Measurements from ENCODE around the gene ARHGAP31. TPM values are rescaled to one million over a fixed set of nuclear protein-coding genes. Genes with fewer than 3 reads are reported as not detected.

The ARHGAP31 gene
- total RNA-seq, 2 donors from 2014 or later: 22.5 to 64.6 TPM

DNA sequence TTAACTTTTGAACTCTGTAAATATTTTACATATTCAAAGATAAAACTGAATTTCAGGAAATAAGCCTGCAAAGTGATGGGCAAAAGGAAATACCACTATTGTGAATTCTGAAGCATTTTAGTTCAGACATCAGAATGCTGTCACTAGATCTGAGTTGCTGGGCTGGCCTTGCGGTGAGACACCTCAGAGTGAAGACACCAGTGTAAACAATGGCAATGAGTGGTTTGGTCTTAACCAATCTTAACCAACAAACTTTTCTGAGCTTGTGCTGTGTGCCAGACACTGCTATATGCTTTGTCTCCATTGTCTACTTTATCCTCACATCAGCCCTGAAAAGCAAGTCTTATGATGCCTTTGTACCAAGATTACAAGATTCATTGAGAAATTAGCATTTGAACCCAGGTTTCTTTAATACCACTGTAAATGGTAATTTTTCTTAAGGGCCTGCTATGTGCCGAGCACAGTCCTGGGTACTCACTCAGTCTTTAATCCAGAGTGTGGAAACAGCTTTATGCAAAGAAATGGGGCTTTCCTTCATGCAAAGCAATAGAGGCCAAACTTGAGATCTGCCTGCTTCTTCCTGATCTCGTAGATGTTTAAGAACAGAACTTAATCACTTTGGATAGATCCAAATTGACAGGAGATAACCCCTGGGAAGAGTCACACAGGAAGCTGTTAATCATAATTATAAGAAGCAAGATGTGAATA, 114.2 kb downstream of the ARHGAP31 start:
- Mint-ChIP-seq H3K27me3 (no peaks in the 10 kb centered on the region), H3K9me3 (no peaks in the 10 kb centered on the region), H3K4me3 (no peak overlapping the region), H3K4me1 (ENCODE audit: low read depth in 2 of 2) (no peaks in the 10 kb centered on the region), H3K36me3 (peaks cover 29% of the 10 kb centered on the region), H3K27ac (no peak overlapping the region)
- ATAC-seq (no peak), DNase-seq (ENCODE audit: low spot score) (no peak)

DNA sequence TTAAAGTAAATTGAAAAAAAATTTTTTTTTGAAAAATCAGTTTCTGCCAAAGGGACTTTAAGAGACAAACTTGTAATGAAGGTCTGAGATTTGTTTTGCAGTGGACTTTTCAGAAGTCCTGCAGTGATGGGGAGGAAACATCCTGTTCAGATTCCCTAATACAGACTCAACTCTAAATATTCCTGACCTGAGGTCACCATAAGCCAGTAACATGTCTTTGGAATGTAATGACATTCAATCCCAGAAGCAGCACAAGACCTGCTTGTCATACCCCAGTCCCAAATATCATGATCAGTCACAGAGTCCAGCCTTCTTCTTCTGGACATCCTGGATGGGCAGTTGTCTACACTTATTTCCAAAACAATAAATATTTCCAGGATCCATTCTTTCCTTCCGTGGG, 115.7 kb downstream of the ARHGAP31 start:
- ATAC-seq (no peak), DNase-seq (ENCODE audit: low spot score) (no peak)
- H3K4me1 Mint-ChIP-seq (ENCODE audit: low read depth in 2 of 2): no peaks in the 10 kb centered on the region
- no peak overlapping the region for H3K27ac Mint-ChIP-seq
- no peaks in the 10 kb centered on the region for H3K27me3 Mint-ChIP-seq
- peaks cover 26% of the 10 kb centered on the region for H3K36me3 Mint-ChIP-seq
- H3K9me3 Mint-ChIP-seq: no peaks in the 10 kb centered on the region
- H3K4me3 Mint-ChIP-seq: no peak overlapping the region

DNA sequence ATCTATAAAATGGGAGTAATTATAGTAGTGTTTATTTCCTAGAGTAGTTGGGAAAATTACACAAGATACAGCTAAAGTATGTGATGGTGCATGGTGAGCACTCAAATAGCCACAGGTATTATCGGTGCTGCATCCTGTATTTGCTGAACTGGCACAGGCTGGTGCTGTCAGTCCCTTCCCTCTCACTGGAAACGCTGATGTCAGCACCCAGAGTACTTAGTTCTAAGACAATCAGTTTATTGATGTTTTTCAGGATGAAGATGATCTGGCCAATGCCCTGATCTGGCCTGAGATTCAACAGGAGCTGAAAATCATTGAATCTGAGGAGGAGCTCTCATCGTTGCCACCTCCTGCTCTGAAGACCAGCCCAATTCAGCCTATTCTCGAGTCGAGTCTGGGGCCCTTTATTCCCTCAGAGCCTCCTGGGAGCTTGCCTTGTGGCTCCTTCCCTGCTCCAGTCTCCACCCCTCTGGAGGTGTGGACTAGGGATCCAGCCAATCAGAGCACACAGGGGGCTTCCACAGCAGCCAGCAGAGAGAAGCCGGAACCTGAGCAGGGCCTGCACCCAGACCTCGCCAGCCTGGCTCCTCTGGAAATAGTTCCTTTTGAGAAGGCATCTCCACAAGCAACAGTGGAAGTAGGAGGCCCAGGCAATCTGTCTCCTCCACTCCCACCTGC, 119.6 kb downstream of the ARHGAP31 start:
- Mint-ChIP-seq H3K4me1 (ENCODE audit: low read depth in 2 of 2) (no peaks in the 10 kb centered on the region), H3K4me3 (no peak overlapping the region), H3K27me3 (no peaks in the 10 kb centered on the region), H3K36me3 (peaks cover 21% of the 10 kb centered on the region), H3K9me3 (no peaks in the 10 kb centered on the region), H3K27ac (no peak overlapping the region)
- DNase-seq (ENCODE audit: low spot score) (no peak), ATAC-seq (no peak)

DNA sequence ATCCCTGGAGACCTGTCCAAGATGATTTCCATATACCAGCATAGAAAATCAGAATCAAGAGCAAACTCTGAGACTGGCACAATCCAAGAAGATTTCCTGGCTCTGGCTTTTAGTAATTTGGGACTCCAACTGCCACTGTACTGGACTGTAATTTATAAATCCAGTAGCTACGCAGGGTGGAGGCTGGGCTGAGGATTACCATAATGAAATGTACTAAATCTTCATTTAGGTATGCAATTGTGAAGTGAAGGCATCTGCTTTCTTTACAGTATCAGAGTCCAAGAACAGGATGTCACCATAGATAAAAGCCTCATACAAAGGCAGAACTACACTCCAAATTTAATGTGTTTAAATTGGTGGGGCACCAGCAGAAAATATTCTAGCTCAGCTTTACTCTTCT, 122.7 kb downstream of the ARHGAP31 start:
- Mint-ChIP-seq H3K27ac (no peak overlapping the region), H3K9me3 (no peaks in the 10 kb centered on the region), H3K4me3 (no peak overlapping the region), H3K4me1 (ENCODE audit: low read depth in 2 of 2) (peaks cover 4 to 5% of the 10 kb centered on the region in 2 donors), H3K27me3 (no peaks in the 10 kb centered on the region), H3K36me3 (no peaks in the 10 kb centered on the region)
- no peak for ATAC-seq
- DNase-seq (ENCODE audit: low spot score): no peak

GRCh38 chr3:119417771-119418512, 123.8 kb downstream of the ARHGAP31 start:
- ATAC-seq (no peak), DNase-seq (ENCODE audit: low spot score) (no peak)
- Mint-ChIP-seq H3K4me1 (ENCODE audit: low read depth in 2 of 2) (peaks cover 10 to 11% of the 10 kb centered on the region in 2 donors), H3K36me3 (no peaks in the 10 kb centered on the region), H3K27ac (no peak overlapping the region), H3K27me3 (no peaks in the 10 kb centered on the region), H3K4me3 (no peak overlapping the region), H3K9me3 (no peaks in the 10 kb centered on the region)

GRCh38 chr3:119418641-119419040, 124.5 kb downstream of the ARHGAP31 start:
- no peak overlapping the region for H3K4me3 Mint-ChIP-seq
- H3K27me3 Mint-ChIP-seq: no peaks in the 10 kb centered on the region
- H3K4me1 Mint-ChIP-seq (ENCODE audit: low read depth in 2 of 2): peaks cover 10 to 11% of the 10 kb centered on the region in 2 donors
- no peak for DNase-seq (ENCODE audit: low spot score)
- H3K9me3 Mint-ChIP-seq: no peaks in the 10 kb centered on the region
- no peak overlapping the region for H3K27ac Mint-ChIP-seq
- no peak for ATAC-seq
- no peaks in the 10 kb centered on the region for H3K36me3 Mint-ChIP-seq

GRCh38 chr3:119420196-119420595, 126.0 kb downstream of the ARHGAP31 start:
- Mint-ChIP-seq H3K4me3 (no peak overlapping the region), H3K4me1 (ENCODE audit: low read depth in 2 of 2) (peaks cover 10 to 11% of the 10 kb centered on the region in 2 donors), H3K27ac (no peak overlapping the region), H3K36me3 (no peaks in the 10 kb centered on the region), H3K27me3 (no peaks in the 10 kb centered on the region), H3K9me3 (no peaks in the 10 kb centered on the region)
- DNase-seq (ENCODE audit: low spot score) (no peak), ATAC-seq (no peak)

GRCh38 chr3:119427669-119428068, 133.5 kb downstream of the ARHGAP31 start:
- peaks cover 23% of the 10 kb centered on the region for H3K9me3 Mint-ChIP-seq
- peaks cover 61% of the 10 kb centered on the region for H3K36me3 Mint-ChIP-seq
- no peak overlapping the region for H3K27ac Mint-ChIP-seq
- no peak for ATAC-seq
- peaks cover 0 to 3% of the 10 kb centered on the region in 2 donors for H3K4me1 Mint-ChIP-seq (ENCODE audit: low read depth in 2 of 2)
- H3K4me3 Mint-ChIP-seq: no peak overlapping the region
- no peaks in the 10 kb centered on the region for H3K27me3 Mint-ChIP-seq
- DNase-seq (ENCODE audit: low spot score): no peak

DNA sequence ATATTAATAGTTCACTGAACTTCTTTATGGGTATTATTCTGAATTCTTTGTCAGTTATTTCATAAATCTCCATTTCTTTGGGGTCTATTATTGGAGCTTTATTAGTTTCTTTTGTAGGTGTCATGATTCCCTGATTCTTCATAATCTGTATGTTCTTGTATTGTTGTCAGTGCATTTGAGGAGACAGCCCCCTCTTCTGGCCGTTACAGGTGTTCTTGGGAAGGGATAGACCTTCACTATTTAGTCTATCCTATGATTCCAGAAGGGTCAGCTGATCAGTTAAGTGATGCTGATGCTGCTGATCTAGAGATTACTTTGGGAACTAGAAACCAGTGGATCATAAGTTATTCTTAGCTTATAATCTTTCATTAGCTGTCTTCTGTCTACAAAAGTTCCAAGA, 134.4 kb downstream of the ARHGAP31 start:
- Mint-ChIP-seq H3K36me3 (peaks cover 68% of the 10 kb centered on the region), H3K9me3 (peaks cover 23% of the 10 kb centered on the region), H3K4me3 (no peak overlapping the region), H3K27me3 (no peaks in the 10 kb centered on the region), H3K27ac (no peak overlapping the region), H3K4me1 (ENCODE audit: low read depth in 2 of 2) (peaks cover 0 to 3% of the 10 kb centered on the region in 2 donors)
- DNase-seq (ENCODE audit: low spot score): no peak
- no peak for ATAC-seq

GRCh38 chr3:119433613-119434325, 139.6 kb downstream of the ARHGAP31 start:
- DNase-seq (ENCODE audit: low spot score) (no peak), ATAC-seq (no peak)
- Mint-ChIP-seq H3K4me1 (ENCODE audit: low read depth in 2 of 2) (peaks cover 12 to 14% of the 10 kb centered on the region in 2 donors), H3K4me3 (no peak overlapping the region), H3K27me3 (no peaks in the 10 kb centered on the region), H3K27ac (no peak overlapping the region), H3K36me3 (peaks cover 76% of the 10 kb centered on the region), H3K9me3 (peaks cover 9% of the 10 kb centered on the region)

- H3K36me3 Mint-ChIP-seq: peaks cover 67% of the 10 kb centered on the region
- DNase-seq (ENCODE audit: low spot score): no peak
- no peak overlapping the region for H3K27ac Mint-ChIP-seq
- H3K4me3 Mint-ChIP-seq: no peak overlapping the region
- no peaks in the 10 kb centered on the region for H3K27me3 Mint-ChIP-seq
- peaks cover 3% of the 10 kb centered on the region for H3K9me3 Mint-ChIP-seq
- ATAC-seq: no peak
- peaks cover 14 to 15% of the 10 kb centered on the region in 2 donors for H3K4me1 Mint-ChIP-seq (ENCODE audit: low read depth in 2 of 2)
Measured at GRCh38 chr3:119434703-119435102, 140.5 kb downstream of the ARHGAP31 start.

- H3K9me3 Mint-ChIP-seq: no peaks in the 10 kb centered on the region
- DNase-seq (ENCODE audit: low spot score): no peak
- peaks cover 44% of the 10 kb centered on the region for H3K36me3 Mint-ChIP-seq
- ATAC-seq: no peak
- peak overlapping the region in 1 of 2 donors; percentile 12 for H3K27ac Mint-ChIP-seq
- no peaks in the 10 kb centered on the region for H3K27me3 Mint-ChIP-seq
- peaks cover 14 to 15% of the 10 kb centered on the region in 2 donors for H3K4me1 Mint-ChIP-seq (ENCODE audit: low read depth in 2 of 2)
- no peak overlapping the region for H3K4me3 Mint-ChIP-seq
Measured at GRCh38 chr3:119436977-119437376, 142.8 kb downstream of the ARHGAP31 start.

DNA sequence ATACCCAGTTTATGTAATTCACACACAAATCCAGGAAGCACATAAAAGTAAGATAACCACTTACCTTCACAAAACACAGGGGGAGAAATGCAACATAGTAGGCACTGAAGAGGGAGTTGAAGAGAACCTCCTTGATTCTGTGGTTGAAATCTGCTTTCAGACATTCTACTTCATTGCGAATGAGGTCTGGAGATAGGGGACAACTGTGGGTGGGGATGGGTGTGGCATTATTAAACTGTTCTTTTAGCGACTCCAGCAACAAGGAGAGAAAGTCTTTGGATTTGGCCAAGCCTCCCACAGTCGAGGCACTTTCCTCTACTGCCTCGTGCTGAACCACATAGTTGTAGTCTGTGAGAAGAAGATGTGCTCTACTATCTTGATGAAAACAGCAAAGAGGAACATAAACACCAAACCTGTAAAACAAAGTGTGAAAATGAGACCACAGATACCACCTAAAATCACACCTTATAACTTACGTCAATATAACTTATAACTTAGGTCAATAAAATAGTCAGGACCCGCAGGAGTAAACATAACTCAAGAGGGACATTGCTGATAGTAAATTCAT, 143.6 kb downstream of the ARHGAP31 start:
- Mint-ChIP-seq H3K36me3 (peaks cover 39% of the 10 kb centered on the region), H3K9me3 (no peaks in the 10 kb centered on the region)

More for the DNA sequence above, 143.6 kb downstream of the ARHGAP31 start:
- ATAC-seq (no peak), DNase-seq (ENCODE audit: low spot score) (no peak)
- no peaks in the 10 kb centered on the region for H3K27me3 Mint-ChIP-seq
- H3K4me3 Mint-ChIP-seq: no peak overlapping the region
- H3K27ac Mint-ChIP-seq: peak overlapping the region in 1 of 2 donors; percentile 12
- peaks cover 14 to 15% of the 10 kb centered on the region in 2 donors for H3K4me1 Mint-ChIP-seq (ENCODE audit: low read depth in 2 of 2)
